BJ (cell line): ENCODE data around the gene GPRASP1. TPM values are rescaled to one million over a fixed set of nuclear protein-coding genes. Genes with fewer than 3 reads are reported as not detected.
"Not testable (repeated sequence)": the region's sequence is repeated elsewhere in the genome, so short reads cannot be mapped to it uniquely, and the experiment has no call there.

Experiments used
- CTCF ChIA-PET: fragments of 350-600 bp; formaldehyde crosslinking; extraction: SDS; loops from one replicate; lab custom pipeline; 2021; ENCODE audit warnings: antibody characterized with exemption, inconsistent platforms; lab: Yijun Ruan, JAX
- POLR2A ChIA-PET: fragments of 300-600 bp; sonication (Branson Sonifier 250); formaldehyde crosslinking; extraction: SDS; loops from one replicate; lab custom pipeline; 2021; ENCODE audit warnings: antibody characterized with exemption; lab: Charles Lee
- DNase-seq: peaks from one replicate; pipeline ENCODE4 v3.0.0-alpha.2; 2011; ENCODE audit warnings: low read depth
- H3K27me3 ChIP-seq: 2 replicates; pipeline ENCODE4 v1.6.0; 2011; ENCODE audit warnings: low read length; ENCODE audit not compliant: control insufficient read depth, insufficient read depth
- H3K36me3 ChIP-seq: 2 replicates; pipeline ENCODE4 v1.5.1; 2011; ENCODE audit warnings: low read length; ENCODE audit not compliant: control insufficient read depth, insufficient read depth
- H3K4me3 ChIP-seq: 2 replicates; pipeline ENCODE4 v1.5.1; 2011; ENCODE audit warnings: low read depth, mild to moderate bottlenecking, control low read depth, low read length
- polyA plus RNA-seq: library from polyadenylated mRNA; depleted of rRNA; stranded (reverse); fragments of >200 nt; gene quantifications from 2 replicates; pipeline ENCODE4 v1.2.3, GENCODE V29; 2011
- TF ChIP-seq, protein P1 (sequence below): IDR thresholded peaks from 2 replicates; pipeline ENCODE4 v1.5.1; 2011; ENCODE audit warnings: low read depth, mild to moderate bottlenecking, control low read depth, inconsistent platforms, low read length, moderate library complexity; ENCODE audit not compliant: insufficient read depth

The GPRASP1 gene
- polyA plus RNA-seq, 1 experiment: 0.60 TPM

DNA sequence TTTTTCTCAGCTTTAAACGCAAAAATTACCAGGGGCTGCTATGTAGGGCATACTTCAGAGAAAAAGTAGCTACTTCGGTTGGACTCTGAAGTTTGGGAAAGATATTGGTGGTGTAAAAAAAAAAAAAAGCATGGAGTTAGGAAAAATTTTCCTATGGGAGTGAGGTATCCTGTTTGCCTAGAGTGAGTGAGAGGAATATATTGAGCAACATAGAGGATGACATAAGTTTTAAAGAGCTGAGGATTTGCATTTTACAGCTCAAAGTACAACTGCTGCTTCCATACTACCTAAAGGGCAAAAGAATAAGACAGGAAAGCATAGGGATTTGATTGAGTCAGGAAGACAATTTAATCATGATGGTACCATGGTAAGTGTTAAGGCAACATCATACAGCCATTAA is 7.3 kb downstream of the GPRASP1 start:
- no peak for DNase-seq
- no peaks in the 10 kb centered on the region for H3K36me3 ChIP-seq
- H3K27me3 ChIP-seq: no peaks in the 10 kb centered on the region
- H3K4me3 ChIP-seq: no peak overlapping the region
- POLR2A ChIA-PET: no interaction called here
- CTCF ChIA-PET: no interaction called here
- TF ChIP-seq, protein P1, sequence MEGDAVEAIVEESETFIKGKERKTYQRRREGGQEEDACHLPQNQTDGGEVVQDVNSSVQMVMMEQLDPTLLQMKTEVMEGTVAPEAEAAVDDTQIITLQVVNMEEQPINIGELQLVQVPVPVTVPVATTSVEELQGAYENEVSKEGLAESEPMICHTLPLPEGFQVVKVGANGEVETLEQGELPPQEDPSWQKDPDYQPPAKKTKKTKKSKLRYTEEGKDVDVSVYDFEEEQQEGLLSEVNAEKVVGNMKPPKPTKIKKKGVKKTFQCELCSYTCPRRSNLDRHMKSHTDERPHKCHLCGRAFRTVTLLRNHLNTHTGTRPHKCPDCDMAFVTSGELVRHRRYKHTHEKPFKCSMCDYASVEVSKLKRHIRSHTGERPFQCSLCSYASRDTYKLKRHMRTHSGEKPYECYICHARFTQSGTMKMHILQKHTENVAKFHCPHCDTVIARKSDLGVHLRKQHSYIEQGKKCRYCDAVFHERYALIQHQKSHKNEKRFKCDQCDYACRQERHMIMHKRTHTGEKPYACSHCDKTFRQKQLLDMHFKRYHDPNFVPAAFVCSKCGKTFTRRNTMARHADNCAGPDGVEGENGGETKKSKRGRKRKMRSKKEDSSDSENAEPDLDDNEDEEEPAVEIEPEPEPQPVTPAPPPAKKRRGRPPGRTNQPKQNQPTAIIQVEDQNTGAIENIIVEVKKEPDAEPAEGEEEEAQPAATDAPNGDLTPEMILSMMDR: no peak

DNA sequence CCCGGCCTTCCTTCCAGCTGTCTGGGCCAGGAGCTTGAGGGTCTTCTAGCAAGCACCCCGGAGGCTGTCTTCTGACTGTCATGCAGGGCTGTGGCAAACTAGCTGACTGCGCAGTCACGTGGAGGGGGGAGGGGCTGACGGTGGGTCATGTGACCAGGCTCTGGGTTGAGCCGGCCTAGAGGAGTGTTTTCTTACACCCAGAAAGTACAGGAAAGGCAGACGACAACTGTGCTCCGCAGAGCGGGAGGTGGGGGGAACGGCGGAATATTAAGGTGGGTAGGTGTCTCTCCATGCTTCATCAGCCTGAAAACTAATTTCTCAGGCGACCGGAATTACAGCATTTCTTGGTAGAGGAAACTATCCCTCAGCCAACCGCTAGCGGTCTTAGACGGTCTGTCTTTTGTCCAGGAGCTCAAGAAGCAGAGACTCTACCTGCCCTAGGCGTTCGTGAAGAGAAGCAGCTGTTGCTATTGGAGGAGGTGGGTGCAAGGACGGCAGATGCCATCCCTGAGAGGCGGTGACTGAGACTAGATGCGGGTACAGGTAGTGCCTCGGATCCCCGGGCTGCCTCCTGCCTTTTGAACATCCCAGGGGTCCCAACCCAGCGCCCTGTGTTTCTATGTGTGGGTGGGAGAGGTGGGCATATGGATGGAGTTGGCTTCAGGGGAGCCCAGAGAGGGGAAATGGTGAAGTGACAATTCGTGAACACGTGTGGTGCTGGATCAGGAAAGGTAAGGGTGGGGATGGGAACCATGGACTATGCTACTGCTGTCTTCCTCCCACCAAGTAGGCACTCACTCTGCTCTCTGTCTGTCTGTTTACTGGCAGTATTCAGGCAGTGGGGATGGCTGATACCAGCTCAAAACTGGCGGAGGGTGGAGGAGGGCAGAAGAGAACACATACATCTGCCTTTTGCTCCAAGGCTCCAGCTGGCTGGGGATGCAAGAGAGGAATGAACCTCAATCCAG is 8.8 kb downstream of the GPRASP1 start:
- peak; percentile 14 for DNase-seq
- POLR2A ChIA-PET: no interaction called here
- H3K27me3 ChIP-seq: no peaks in the 10 kb centered on the region
- TF ChIP-seq, protein P1: peak; percentile 26; the same call in 1 of the 2 replicates
- H3K4me3 ChIP-seq: peak overlapping the region; percentile 49
- no peaks in the 10 kb centered on the region for H3K36me3 ChIP-seq
- CTCF ChIA-PET: interaction anchor here (0.9 kb wide), 1 partner anchor 9 kb away, joined by 3 read pairs; the partner anchor contains the start of gene GPRASP1

DNA sequence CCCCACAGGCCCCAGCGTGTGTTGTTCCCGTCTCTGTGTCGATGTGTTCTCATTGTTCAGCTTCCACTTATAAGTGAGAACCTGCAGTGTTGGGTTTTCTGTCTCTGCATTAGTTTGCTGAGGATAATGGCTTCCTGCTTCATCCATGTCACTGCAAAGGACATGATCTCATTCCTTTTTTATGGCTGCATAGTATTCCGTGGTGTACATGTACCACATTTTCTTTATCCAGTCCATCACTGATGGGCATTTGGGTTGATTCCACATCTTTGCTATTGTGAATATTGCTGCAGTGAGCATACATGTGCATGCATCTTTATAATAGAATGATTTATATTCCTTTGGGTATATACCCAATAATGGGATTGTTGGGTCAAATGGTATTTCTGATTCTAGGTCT is 12.5 kb downstream of the GPRASP1 start:
- CTCF ChIA-PET, DNase-seq, POLR2A ChIA-PET, H3K4me3 ChIP-seq, H3K27me3 ChIP-seq, H3K36me3 ChIP-seq: not testable (repeated sequence)

DNA sequence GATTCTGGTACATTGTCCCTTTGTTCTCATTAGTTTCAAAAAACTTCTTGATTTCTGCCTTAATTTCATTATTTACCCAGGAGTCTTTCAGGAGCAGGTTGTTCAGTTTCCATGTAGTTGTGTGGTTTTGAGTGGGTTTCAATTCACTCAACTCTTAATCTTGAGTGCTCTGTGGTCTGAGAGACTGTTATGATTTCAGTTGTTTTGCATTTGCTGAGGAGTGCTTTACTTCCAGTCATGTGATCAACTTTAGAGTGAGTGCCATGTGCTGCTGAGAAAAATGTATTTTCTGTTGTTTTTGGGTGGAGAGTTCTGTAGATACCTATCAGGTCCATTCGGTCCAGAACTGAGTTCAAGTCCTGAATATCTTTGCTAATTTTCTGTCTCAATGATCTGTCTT is 15.8 kb downstream of the GPRASP1 start:
- POLR2A ChIA-PET, CTCF ChIA-PET, H3K27me3 ChIP-seq: not testable (repeated sequence)

DNA sequence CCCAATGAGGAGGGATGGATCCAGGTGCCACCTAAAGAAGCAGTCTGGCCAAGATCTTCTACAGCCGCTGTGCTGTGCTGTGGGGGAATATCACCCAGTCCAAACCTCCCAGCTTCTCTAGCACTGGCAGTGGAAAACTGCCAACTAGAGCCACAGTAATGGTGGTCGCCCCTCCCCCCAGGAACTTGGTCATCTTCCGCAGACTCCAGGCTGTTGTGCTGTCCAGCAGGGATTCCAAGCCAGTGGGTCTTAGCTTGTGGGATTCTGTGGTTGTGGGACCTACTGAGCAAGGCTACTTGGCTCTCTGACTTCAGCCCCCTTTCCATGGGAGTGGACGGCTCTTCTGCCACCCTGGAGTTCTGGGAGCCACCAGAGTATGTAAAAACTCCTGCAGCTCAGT is 18.2 kb downstream of the GPRASP1 start:
- TF ChIP-seq, protein P1: no peak
- CTCF ChIA-PET: no interaction called here
- Histone ChIP-seq H3K4me3 (no peak overlapping the region), H3K36me3 (no peaks in the 10 kb centered on the region), H3K27me3 (no peaks in the 10 kb centered on the region)
- POLR2A ChIA-PET: no interaction called here
- no peak for DNase-seq

More for the DNA sequence above, 15.8 kb downstream of the GPRASP1 start:
- H3K36me3 ChIP-seq, DNase-seq, H3K4me3 ChIP-seq: not testable (repeated sequence)

DNA sequence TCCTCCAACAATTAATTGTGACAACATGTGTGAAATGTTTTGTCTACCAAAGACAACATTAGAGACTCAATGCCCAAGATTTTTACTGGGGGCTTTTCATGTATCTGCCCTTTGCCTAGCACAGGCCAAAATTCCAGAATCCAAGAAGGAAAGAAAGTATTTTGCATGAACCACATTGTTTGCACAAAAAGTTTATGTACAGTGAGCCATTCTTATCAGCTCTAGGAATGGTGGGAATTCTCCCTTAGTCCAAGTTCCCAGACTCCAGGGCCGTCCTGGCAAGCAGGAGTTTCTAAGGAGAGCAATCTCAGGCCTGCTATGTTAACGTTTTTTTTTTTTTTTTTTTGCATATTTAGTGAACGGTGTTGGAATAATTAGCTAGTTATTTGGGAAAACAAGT is 21.6 kb downstream of the GPRASP1 start:
- TF ChIP-seq, protein P1: no peak
- Histone ChIP-seq H3K27me3 (no peaks in the 10 kb centered on the region), H3K4me3 (no peak overlapping the region), H3K36me3 (no peaks in the 10 kb centered on the region)
- DNase-seq: no peak
- ChIA-PET POLR2A (no interaction called here), CTCF (no interaction called here)

DNA sequence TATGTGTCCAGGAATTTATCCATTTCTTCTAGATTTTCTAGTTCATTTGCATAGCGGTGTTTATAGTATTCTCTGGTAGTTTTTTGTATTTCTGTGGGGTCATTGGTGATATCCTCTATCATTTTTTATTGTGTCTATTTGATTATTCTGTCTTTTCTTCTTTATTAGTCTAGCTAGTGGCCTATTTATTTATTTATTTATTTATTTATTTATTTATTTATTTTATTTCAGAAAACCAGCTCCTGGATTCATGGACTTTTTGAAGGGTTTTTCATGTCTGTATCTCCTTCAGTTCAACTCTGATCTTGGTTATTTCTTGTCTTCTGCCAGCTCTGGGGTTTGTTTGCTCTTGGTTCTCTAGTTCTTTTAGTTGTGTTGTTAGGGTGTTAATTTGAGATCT is 26.2 kb downstream of the GPRASP1 start:
- H3K4me3 ChIP-seq, POLR2A ChIA-PET, CTCF ChIA-PET, H3K36me3 ChIP-seq, H3K27me3 ChIP-seq, DNase-seq: not testable (repeated sequence)
